Choroid plexus epithelial cell (primary cell): ENCODE data around the gene CASP6.
"Not testable (repeated sequence)": the region's sequence is repeated elsewhere in the genome, so short reads cannot be mapped to it uniquely, and the experiment has no call there.

Experiments used
- DNase-seq: peaks from one replicate; pipeline ENCODE4 v3.0.0-alpha.2; 2010; ENCODE audit warnings: low read depth
- H3K4me3 ChIP-seq: 2 replicates; pipeline ENCODE4 v1.5.1; 2011; ENCODE audit warnings: low read depth, mild to moderate bottlenecking, control low read depth, low read length, moderate library complexity
- CTCF ChIP-seq: conservative IDR thresholded peaks from 2 replicates; pipeline ENCODE4 v1.5.1; 2011; ENCODE audit warnings: low read depth, mild to moderate bottlenecking, control low read depth, inconsistent platforms, low read length, moderate library complexity

Gene CASP6

DNA sequence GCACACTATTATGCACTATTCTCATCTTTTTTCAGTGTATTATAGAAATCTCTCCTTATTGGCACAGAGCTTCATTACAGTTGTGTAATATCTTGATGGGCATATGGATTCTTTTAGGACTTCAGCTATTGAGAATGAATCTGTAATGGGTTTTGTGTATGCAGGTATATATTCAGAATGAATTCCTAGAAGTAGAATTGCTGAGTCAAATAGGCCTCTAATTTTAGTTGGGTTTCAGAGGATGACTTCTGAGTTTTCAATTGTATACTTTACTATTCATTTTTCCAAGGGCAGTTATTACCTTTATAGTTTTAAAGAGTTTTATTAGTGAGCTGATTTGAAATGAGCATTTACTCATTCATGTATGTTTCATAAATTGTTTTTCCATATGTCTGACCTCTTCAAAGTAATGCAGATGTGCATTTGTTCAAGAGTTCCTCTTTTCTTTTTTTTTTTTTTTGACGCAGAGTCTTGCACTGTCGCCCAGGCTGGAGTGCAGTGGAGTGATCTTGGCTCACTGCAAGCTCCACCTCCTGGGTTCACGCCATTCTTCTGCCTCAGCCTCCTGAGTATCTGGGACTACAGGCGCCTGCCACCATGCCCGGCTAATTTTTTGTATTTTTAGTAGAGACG, 19.5 kb downstream of the CASP6 start:
- TF ChIP-seq CTCF = no peak
- DNase-seq = no peak
- no peak overlapping the region for H3K4me3 ChIP-seq

- no peak for TF ChIP-seq CTCF
- no peak for DNase-seq
- no peak overlapping the region for H3K4me3 ChIP-seq
These were observed 20.4 kb downstream of the CASP6 start for GRCh38 chr4:109682875-109683274.

- DNase-seq, H3K4me3 ChIP-seq: not testable (repeated sequence)
These were observed 24.3 kb downstream of the CASP6 start for GRCh38 chr4:109678925-109679324.

DNA sequence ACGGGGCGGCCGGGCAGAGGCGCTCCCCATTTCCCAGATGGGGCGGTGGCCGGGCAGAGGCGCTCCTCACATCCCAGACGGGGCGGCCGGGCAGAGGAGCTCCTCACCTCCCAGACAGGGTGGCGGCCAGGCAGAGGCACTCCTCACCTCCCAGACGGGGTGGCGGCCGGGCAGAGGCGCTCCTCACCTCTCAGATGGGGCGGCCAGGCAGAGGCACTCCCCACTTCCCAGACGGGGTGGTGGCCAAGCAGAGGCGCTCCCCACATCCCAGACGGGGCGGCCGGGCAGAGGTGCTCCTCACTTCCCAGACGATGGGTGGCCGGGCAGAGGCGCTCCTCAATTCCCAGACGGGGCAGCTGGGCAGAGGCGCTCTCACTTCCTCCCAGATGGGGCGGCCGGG, 24.8 kb downstream of the CASP6 start:
- not testable (repeated sequence) for DNase-seq, H3K4me3 ChIP-seq

- TF ChIP-seq CTCF = peak; percentile 29
- peak; percentile 30 for DNase-seq
- no peak overlapping the region for H3K4me3 ChIP-seq
These were observed 26.4 kb downstream of the CASP6 start for GRCh38 chr4:109676886-109677285.

DNA sequence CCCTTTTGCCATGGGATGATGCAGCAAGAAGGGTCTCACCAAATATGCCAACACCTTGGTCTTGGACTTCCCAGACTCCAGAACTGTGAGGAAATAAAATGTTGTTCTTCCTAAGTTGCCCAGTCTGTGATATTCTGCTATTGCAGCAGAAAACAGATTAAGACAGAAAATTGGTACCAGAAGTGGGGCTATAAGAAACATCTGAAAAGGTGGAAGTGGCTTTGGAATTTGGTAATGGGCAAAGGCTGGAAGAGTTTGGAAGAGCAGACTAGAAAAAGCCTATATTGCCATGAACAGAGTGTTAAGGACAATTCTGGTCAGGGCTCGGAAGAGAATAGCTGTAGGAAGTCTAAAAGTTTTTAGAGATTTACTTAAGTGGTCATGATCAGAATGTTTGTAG, 27.4 kb downstream of the CASP6 start:
- no peak overlapping the region for H3K4me3 ChIP-seq
- TF ChIP-seq CTCF = no peak
- DNase-seq = no peak

DNA sequence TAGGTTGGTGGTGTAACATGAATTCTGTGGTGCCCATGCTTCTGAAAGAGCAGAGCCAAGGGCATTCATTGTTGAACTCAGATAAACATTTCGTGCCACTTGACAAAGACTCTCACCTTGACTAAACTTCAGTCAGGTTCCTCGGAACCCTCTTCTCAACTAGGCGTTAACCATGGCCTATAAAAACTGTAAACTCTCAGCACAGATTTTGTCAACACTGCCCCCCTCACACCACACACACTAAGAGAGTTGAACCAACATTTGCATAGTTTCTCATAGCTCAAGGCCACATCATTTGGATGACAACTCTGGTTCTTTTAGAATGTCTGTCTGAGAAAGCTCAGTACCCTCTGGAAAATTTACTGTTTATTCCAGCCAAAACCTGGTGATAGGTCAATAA, 28.1 kb downstream of the CASP6 start:
- TF ChIP-seq CTCF = no peak
- H3K4me3 ChIP-seq = no peak overlapping the region
- DNase-seq = no peak

- no peak for DNase-seq
- H3K4me3 ChIP-seq = no peak overlapping the region
- TF ChIP-seq CTCF = no peak
These were observed 29.9 kb downstream of the CASP6 start for GRCh38 chr4:109673303-109673702.
